ENCODE data around the gene CNTNAP2. TPM values are rescaled to one million over a fixed set of nuclear protein-coding genes. Genes with fewer than 3 reads are reported as not detected.

CNTNAP2 gene
- total RNA-seq, 4 donors from 2014 or later, result 0.42 TPM; not detected in 3

- H3K27me3 ChIP-seq, result no peaks in the 10 kb centered on the region
- H3K27ac ChIP-seq, result no peak overlapping the region
- no peaks in the 10 kb centered on the region for H3K4me1 ChIP-seq
- no peaks in the 10 kb centered on the region for H3K36me3 ChIP-seq
- H3K9me3 ChIP-seq, result no peaks in the 10 kb centered on the region
- TF ChIP-seq, protein P1, sequence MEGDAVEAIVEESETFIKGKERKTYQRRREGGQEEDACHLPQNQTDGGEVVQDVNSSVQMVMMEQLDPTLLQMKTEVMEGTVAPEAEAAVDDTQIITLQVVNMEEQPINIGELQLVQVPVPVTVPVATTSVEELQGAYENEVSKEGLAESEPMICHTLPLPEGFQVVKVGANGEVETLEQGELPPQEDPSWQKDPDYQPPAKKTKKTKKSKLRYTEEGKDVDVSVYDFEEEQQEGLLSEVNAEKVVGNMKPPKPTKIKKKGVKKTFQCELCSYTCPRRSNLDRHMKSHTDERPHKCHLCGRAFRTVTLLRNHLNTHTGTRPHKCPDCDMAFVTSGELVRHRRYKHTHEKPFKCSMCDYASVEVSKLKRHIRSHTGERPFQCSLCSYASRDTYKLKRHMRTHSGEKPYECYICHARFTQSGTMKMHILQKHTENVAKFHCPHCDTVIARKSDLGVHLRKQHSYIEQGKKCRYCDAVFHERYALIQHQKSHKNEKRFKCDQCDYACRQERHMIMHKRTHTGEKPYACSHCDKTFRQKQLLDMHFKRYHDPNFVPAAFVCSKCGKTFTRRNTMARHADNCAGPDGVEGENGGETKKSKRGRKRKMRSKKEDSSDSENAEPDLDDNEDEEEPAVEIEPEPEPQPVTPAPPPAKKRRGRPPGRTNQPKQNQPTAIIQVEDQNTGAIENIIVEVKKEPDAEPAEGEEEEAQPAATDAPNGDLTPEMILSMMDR (IDR thresholded peaks at IDR 0.05), result no peak
- TF ChIP-seq EP300 (IDR thresholded peaks at IDR 0.05), result no peak
- no peak overlapping the region for H3K4me3 ChIP-seq
- no peak for DNase-seq (ENCODE audit: low spot score in 2 of 2)
- 77 to 78% methylated on average over 6 of the region's 6 CpGs for WGBS, 2 donors
These were observed 1547.9 kb downstream of the CNTNAP2 start for GRCh38 chr7:147664541-147664940.

- Histone ChIP-seq H3K4me3 (no peak overlapping the region), H3K4me1 (no peaks in the 10 kb centered on the region), H3K27ac (no peak overlapping the region), H3K27me3 (no peaks in the 10 kb centered on the region), H3K36me3 (no peaks in the 10 kb centered on the region), H3K9me3 (no peaks in the 10 kb centered on the region)
- no peak for DNase-seq (ENCODE audit: low spot score in 2 of 2)
- WGBS, 2 donors, result 85 to 87% methylated on average over 10 of the region's 10 CpGs
- TF ChIP-seq POLR2A (IDR thresholded peaks at IDR 0.05) (no peak), EP300 (IDR thresholded peaks at IDR 0.05) (no peak)
- TF ChIP-seq, protein P1 (IDR thresholded peaks at IDR 0.05), result no peak
These were observed 1554.2 kb downstream of the CNTNAP2 start for GRCh38 chr7:147670759-147671158.

GRCh38 chr7:147674705-147675104 is 1558.1 kb downstream of the CNTNAP2 start:
- Histone ChIP-seq H3K27ac (no peak overlapping the region), H3K9me3 (no peaks in the 10 kb centered on the region), H3K4me3 (no peak overlapping the region), H3K36me3 (no peaks in the 10 kb centered on the region), H3K27me3 (no peaks in the 10 kb centered on the region), H3K4me1 (no peaks in the 10 kb centered on the region)
- DNase-seq (ENCODE audit: low spot score in 2 of 2), result no peak
- TF ChIP-seq EP300 (IDR thresholded peaks at IDR 0.05), result no peak
- TF ChIP-seq POLR2A (IDR thresholded peaks at IDR 0.05), result no peak
- TF ChIP-seq, protein P1 (IDR thresholded peaks at IDR 0.05), result no peak

GRCh38 chr7:147678943-147679342 is 1562.3 kb downstream of the CNTNAP2 start:
- TF ChIP-seq EP300 (IDR thresholded peaks at IDR 0.05) (no peak), POLR2A (IDR thresholded peaks at IDR 0.05) (no peak)
- TF ChIP-seq, protein P1 (IDR thresholded peaks at IDR 0.05), result no peak
- Histone ChIP-seq H3K4me3 (no peak overlapping the region), H3K36me3 (no peaks in the 10 kb centered on the region), H3K4me1 (no peaks in the 10 kb centered on the region), H3K27ac (no peak overlapping the region), H3K9me3 (no peaks in the 10 kb centered on the region), H3K27me3 (no peaks in the 10 kb centered on the region)
- no peak for DNase-seq (ENCODE audit: low spot score in 2 of 2)
- 95 to 96% methylated on average over 1 of the region's 1 CpG for WGBS, 2 donors

DNA sequence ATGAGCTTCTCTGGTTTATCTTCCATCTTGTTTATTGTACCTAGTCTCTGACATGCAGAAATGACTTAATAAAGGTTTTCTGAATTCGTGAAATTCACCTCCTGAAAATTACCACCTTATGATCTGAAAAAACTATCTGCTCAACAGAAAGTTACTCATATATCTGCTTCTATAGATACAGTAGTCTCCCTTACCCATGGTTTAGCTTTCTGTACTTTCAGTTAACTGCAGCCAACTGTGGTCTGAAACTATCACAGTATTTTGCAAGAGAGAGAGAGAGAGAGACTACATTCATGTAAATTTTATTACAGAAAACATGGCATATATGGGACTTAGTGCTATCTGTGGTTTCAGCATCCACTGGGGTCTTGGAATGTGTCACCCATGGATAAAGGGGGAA is 1564.9 kb downstream of the CNTNAP2 start:
- Histone ChIP-seq H3K9me3 (no peaks in the 10 kb centered on the region), H3K27ac (no peak overlapping the region), H3K4me3 (no peak overlapping the region), H3K27me3 (no peaks in the 10 kb centered on the region), H3K36me3 (no peaks in the 10 kb centered on the region), H3K4me1 (no peaks in the 10 kb centered on the region)
- DNase-seq (ENCODE audit: low spot score in 2 of 2), result no peak
- WGBS, 2 donors, result 78 to 82% methylated on average over 1 of the region's 1 CpG
- no peak for TF ChIP-seq EP300 (IDR thresholded peaks at IDR 0.05)
- no peak for TF ChIP-seq POLR2A (IDR thresholded peaks at IDR 0.05)
- TF ChIP-seq, protein P1 (IDR thresholded peaks at IDR 0.05), result no peak

Data from tibial nerve (tissue), 4 donors.